ENCODE data around the gene SLC12A8.

DNA sequence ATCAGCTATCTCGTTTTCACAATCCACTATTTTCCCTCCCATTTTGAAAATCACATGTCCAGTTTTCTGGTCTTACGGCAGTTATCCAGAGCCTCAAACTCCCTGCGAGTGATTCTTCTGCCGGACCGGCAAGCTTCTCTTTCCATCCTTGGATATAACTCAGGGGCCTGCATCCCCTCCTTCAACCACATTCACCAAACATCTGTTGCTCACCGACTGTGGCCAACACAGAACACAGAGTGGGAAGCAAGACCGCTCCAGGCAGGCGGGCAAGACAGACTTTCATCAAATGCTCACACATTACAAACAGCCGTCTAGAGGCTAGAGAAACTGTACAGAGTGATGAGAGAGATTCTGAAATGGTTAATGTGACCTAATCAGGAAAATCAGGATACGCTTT is 7.6 kb upstream of the SLC12A8 start:
- TF ChIP-seq TBP (optimal IDR thresholded peaks at IDR 0.05; ENCODE audit: low read depth, low read length) (no peak), TAF7 (tag; IDR thresholded peaks at IDR 0.05) (no peak), SP2 (IDR thresholded peaks at IDR 0.05; ENCODE audit: extremely low read depth, low read depth, low read length, poor library complexity, severe bottlenecking) (no peak), TRIM24 (IDR thresholded peaks at IDR 0.05) (no peak), NCOR1 (IDR thresholded peaks at IDR 0.05) (no peak), SLC30A9 (CRISPR knock-in tag; IDR thresholded peaks at IDR 0.05) (no peak), MEF2A (IDR thresholded peaks at IDR 0.05; ENCODE audit: control insufficient read depth, low read depth, low read length) (no peak)
